ENCODE measurements around the gene FGF11.

Gene FGF11

GRCh38 chr17:7416323-7416722, 23.0 kb upstream of the FGF11 start:
- Histone ChIP-seq H3K36me3 (ENCODE audit: control insufficient read depth in 4 of 4, insufficient read depth in 4 of 4, low read length in 3 of 4) (peaks cover 0 to 4% (median 2%) of the 10 kb centered on the region in 4 experiments), H3K4me3 (ENCODE audit: control insufficient read depth in 1 of 7, extremely low read depth in 1 of 7, insufficient read depth in 4 of 7, low read depth in 2 of 7, low read length in 6 of 7) (no peak overlapping the region), H3K9me3 (ENCODE audit: control extremely low read depth in 1 of 5, control insufficient read depth in 4 of 5, insufficient read depth in 2 of 5, low read depth in 1 of 5, low read length in 4 of 5) (no peaks in the 10 kb centered on the region), H3K27ac (ENCODE audit: insufficient read depth in 1 of 2, low read depth in 1 of 2, low read length in 2 of 2, poor library complexity in 1 of 2, severe bottlenecking in 2 of 2) (no peak overlapping the region), H3K4me1 (ENCODE audit: control extremely low read depth in 1 of 4, control insufficient read depth in 4 of 4, insufficient read depth in 4 of 4, low read length in 3 of 4) (no peaks in the 10 kb centered on the region), H3K27me3 (replicated peaks in 2 of 5; ENCODE audit: control insufficient read depth in 4 of 5, insufficient read depth in 5 of 5, low read length in 4 of 5) (no peaks in the 10 kb centered on the region)
- DNase-seq: no peak
- WGBS (ENCODE audit: insufficient coverage): 90% methylated on average over 5 of the region's 6 CpGs
- ChIA-PET CTCF (interaction anchor here (1.4 kb wide), 1 partner anchor 20 kb away, joined by 4 read pairs; no protein-coding TSS in a partner anchor), POLR2A (no interaction called here)

- no peak for DNase-seq
- no peak overlapping the region for H3K4me3 ChIP-seq (ENCODE audit: control insufficient read depth in 1 of 7, extremely low read depth in 1 of 7, insufficient read depth in 4 of 7, low read depth in 2 of 7, low read length in 6 of 7)
- ChIA-PET POLR2A (no interaction called here), CTCF (interaction anchor here (1.4 kb wide), 1 partner anchor 19 kb away, joined by 4 read pairs; no protein-coding TSS in a partner anchor)
- H3K27me3 ChIP-seq (replicated peaks in 2 of 5; ENCODE audit: control insufficient read depth in 4 of 5, insufficient read depth in 5 of 5, low read length in 4 of 5): no peaks in the 10 kb centered on the region
- H3K27ac ChIP-seq (ENCODE audit: insufficient read depth in 1 of 2, low read depth in 1 of 2, low read length in 2 of 2, poor library complexity in 1 of 2, severe bottlenecking in 2 of 2): no peak overlapping the region
- no peaks in the 10 kb centered on the region for H3K9me3 ChIP-seq (ENCODE audit: control extremely low read depth in 1 of 5, control insufficient read depth in 4 of 5, insufficient read depth in 2 of 5, low read depth in 1 of 5, low read length in 4 of 5)
- no peaks in the 10 kb centered on the region for H3K4me1 ChIP-seq (ENCODE audit: control extremely low read depth in 1 of 4, control insufficient read depth in 4 of 4, insufficient read depth in 4 of 4, low read length in 3 of 4)
- peaks cover 0 to 4% (median 2%) of the 10 kb centered on the region in 4 experiments for H3K36me3 ChIP-seq (ENCODE audit: control insufficient read depth in 4 of 4, insufficient read depth in 4 of 4, low read length in 3 of 4)
- WGBS (ENCODE audit: insufficient coverage): 96% methylated on average over 38 of the region's 54 CpGs
Observed at GRCh38 chr17:7417056-7417655, 22.2 kb upstream of the FGF11 start.

- H3K9me3 ChIP-seq (ENCODE audit: control extremely low read depth in 1 of 5, control insufficient read depth in 4 of 5, insufficient read depth in 2 of 5, low read depth in 1 of 5, low read length in 4 of 5): no peaks in the 10 kb centered on the region
- H3K27me3 ChIP-seq (replicated peaks in 2 of 5; ENCODE audit: control insufficient read depth in 4 of 5, insufficient read depth in 5 of 5, low read length in 4 of 5): no peaks in the 10 kb centered on the region
- CTCF ChIA-PET: interaction anchor here (0.8 kb wide), 1 partner anchor 58 kb away, joined by 3 read pairs; no protein-coding TSS in a partner anchor
- no peak overlapping the region for H3K27ac ChIP-seq (ENCODE audit: insufficient read depth in 1 of 2, low read depth in 1 of 2, low read length in 2 of 2, poor library complexity in 1 of 2, severe bottlenecking in 2 of 2)
- WGBS (ENCODE audit: insufficient coverage): 88% methylated on average over 10 of the region's 18 CpGs
- POLR2A ChIA-PET: no interaction called here
- no peaks in the 10 kb centered on the region for H3K4me1 ChIP-seq (ENCODE audit: control extremely low read depth in 1 of 4, control insufficient read depth in 4 of 4, insufficient read depth in 4 of 4, low read length in 3 of 4)
- no peak overlapping the region for H3K4me3 ChIP-seq (ENCODE audit: control insufficient read depth in 1 of 7, extremely low read depth in 1 of 7, insufficient read depth in 4 of 7, low read depth in 2 of 7, low read length in 6 of 7)
- no peak for DNase-seq
- H3K36me3 ChIP-seq (ENCODE audit: control insufficient read depth in 4 of 4, insufficient read depth in 4 of 4, low read length in 3 of 4): peaks cover 0 to 4% (median 2%) of the 10 kb centered on the region in 4 experiments
Observed at GRCh38 chr17:7418472-7419152, 20.7 kb upstream of the FGF11 start.

- ChIA-PET POLR2A (no interaction called here), CTCF (interaction anchor here (0.6 kb wide), 1 partner anchor 29 kb away, joined by 3 read pairs; no protein-coding TSS in a partner anchor)
- H3K27ac ChIP-seq (ENCODE audit: insufficient read depth in 1 of 2, low read depth in 1 of 2, low read length in 2 of 2, poor library complexity in 1 of 2, severe bottlenecking in 2 of 2): no peak within 1 kb of the TSS
- H3K4me1 ChIP-seq (ENCODE audit: control extremely low read depth in 1 of 4, control insufficient read depth in 4 of 4, insufficient read depth in 4 of 4, low read length in 3 of 4): no peaks in the 10 kb centered on the region
- H3K27me3 ChIP-seq (replicated peaks in 2 of 5; ENCODE audit: control insufficient read depth in 4 of 5, insufficient read depth in 5 of 5, low read length in 4 of 5): no peaks in the 10 kb centered on the region
- no peaks in the 10 kb centered on the region for H3K9me3 ChIP-seq (ENCODE audit: control extremely low read depth in 1 of 5, control insufficient read depth in 4 of 5, insufficient read depth in 2 of 5, low read depth in 1 of 5, low read length in 4 of 5)
- WGBS (ENCODE audit: insufficient coverage): 97% methylated on average over 15 of the region's 17 CpGs
- no peak for DNase-seq
- H3K36me3 ChIP-seq (ENCODE audit: control insufficient read depth in 4 of 4, insufficient read depth in 4 of 4, low read length in 3 of 4): peaks cover 0 to 2% (median 1%) of the 10 kb centered on the region in 4 experiments
- H3K4me3 ChIP-seq (ENCODE audit: control insufficient read depth in 1 of 7, extremely low read depth in 1 of 7, insufficient read depth in 4 of 7, low read depth in 2 of 7, low read length in 6 of 7): no peak within 1 kb of the TSS
Observed at GRCh38 chr17:7419819-7420610, 19.3 kb upstream of the FGF11 start, which contains the start of gene SPEM1. SPEM1 (plus strand) TSS chr17:7420324; CDS start chr17:7420385, 61 bp downstream.

DNA sequence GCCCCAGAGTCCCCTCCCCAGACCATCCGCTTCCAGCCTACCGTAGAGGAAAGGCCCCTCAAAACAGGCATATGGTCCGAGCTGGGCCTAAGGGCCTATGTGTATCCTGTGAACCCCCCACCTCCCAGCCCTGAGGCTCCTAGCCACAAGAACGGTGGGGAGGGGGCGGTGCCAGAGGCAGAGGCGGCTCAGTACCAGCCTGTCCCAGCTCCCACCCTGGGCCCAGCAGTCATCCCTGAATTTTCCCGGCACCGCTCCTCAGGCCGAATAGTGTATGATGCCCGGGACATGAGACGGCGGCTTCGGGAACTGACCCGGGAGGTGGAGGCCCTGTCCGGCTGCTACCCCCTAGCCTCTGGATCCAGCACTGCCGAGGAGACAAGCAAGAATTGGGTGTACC, 18.1 kb upstream of the FGF11 start:
- Histone ChIP-seq H3K36me3 (ENCODE audit: control insufficient read depth in 4 of 4, insufficient read depth in 4 of 4, low read length in 3 of 4) (peaks cover 0 to 2% (median under 1%) of the 10 kb centered on the region in 4 experiments), H3K4me3 (ENCODE audit: control insufficient read depth in 1 of 7, extremely low read depth in 1 of 7, insufficient read depth in 4 of 7, low read depth in 2 of 7, low read length in 6 of 7) (no peak overlapping the region), H3K27ac (ENCODE audit: insufficient read depth in 1 of 2, low read depth in 1 of 2, low read length in 2 of 2, poor library complexity in 1 of 2, severe bottlenecking in 2 of 2) (no peak overlapping the region), H3K4me1 (ENCODE audit: control extremely low read depth in 1 of 4, control insufficient read depth in 4 of 4, insufficient read depth in 4 of 4, low read length in 3 of 4) (no peaks in the 10 kb centered on the region), H3K27me3 (replicated peaks in 2 of 5; ENCODE audit: control insufficient read depth in 4 of 5, insufficient read depth in 5 of 5, low read length in 4 of 5) (no peaks in the 10 kb centered on the region), H3K9me3 (ENCODE audit: control extremely low read depth in 1 of 5, control insufficient read depth in 4 of 5, insufficient read depth in 2 of 5, low read depth in 1 of 5, low read length in 4 of 5) (no peaks in the 10 kb centered on the region)
- WGBS (ENCODE audit: insufficient coverage): over 99% methylated on average over 13 of the region's 16 CpGs
- DNase-seq: no peak
- ChIA-PET CTCF (no interaction called here), POLR2A (no interaction called here)

DNA sequence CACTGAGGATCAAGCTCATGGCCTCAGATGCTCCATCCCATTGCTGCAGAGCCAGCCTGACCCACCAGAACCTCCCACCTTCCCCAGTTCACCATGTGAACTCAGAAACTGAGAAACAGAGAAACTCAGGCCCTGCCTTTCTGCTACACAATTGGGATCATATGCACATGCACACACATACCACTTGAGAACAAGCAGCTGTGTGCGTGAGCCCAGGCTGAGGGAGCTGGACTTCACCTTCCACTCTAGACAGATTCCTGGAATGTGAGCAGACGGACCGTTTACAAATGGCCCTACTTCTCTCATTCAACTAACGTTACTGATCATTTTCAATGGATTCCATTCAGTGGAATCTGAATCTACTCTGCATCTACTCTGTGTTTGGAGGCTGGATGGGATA, 15.6 kb upstream of the FGF11 start:
- 100% methylated on average over 4 of the region's 4 CpGs for WGBS (ENCODE audit: insufficient coverage)
- Histone ChIP-seq H3K27me3 (replicated peaks in 2 of 5; ENCODE audit: control insufficient read depth in 4 of 5, insufficient read depth in 5 of 5, low read length in 4 of 5) (no peaks in the 10 kb centered on the region), H3K36me3 (ENCODE audit: control insufficient read depth in 4 of 4, insufficient read depth in 4 of 4, low read length in 3 of 4) (no peaks in the 10 kb centered on the region), H3K4me3 (ENCODE audit: control insufficient read depth in 1 of 7, extremely low read depth in 1 of 7, insufficient read depth in 4 of 7, low read depth in 2 of 7, low read length in 6 of 7) (no peak overlapping the region), H3K27ac (ENCODE audit: insufficient read depth in 1 of 2, low read depth in 1 of 2, low read length in 2 of 2, poor library complexity in 1 of 2, severe bottlenecking in 2 of 2) (no peak overlapping the region), H3K4me1 (ENCODE audit: control extremely low read depth in 1 of 4, control insufficient read depth in 4 of 4, insufficient read depth in 4 of 4, low read length in 3 of 4) (no peaks in the 10 kb centered on the region), H3K9me3 (ENCODE audit: control extremely low read depth in 1 of 5, control insufficient read depth in 4 of 5, insufficient read depth in 2 of 5, low read depth in 1 of 5, low read length in 4 of 5) (no peaks in the 10 kb centered on the region)
- DNase-seq: no peak
- CTCF ChIA-PET: interaction anchor here (1.2 to 2.0 kb wide), 2 partner anchors 9 to 13 kb away, joined by 3 to 5 read pairs; no protein-coding TSS in a partner anchor
- POLR2A ChIA-PET: no interaction called here

All from common myeloid progenitor, CD34-positive (primary cell).